GM10266 (cell line): ENCODE results near the gene ZP1.
"Not testable (repeated sequence)": the region's sequence is repeated elsewhere in the genome, so short reads cannot be mapped to it uniquely, and the experiment has no call there.

Source experiments
- DNase-seq: peaks from one replicate; pipeline ENCODE4 v3.0.0; 2012; ENCODE audit errors: extremely low spot score
- CTCF ChIP-seq: IDR thresholded peaks from 2 replicates; pipeline ENCODE4 v1.5.1; 2012; ENCODE audit warnings: mild to moderate bottlenecking, low read depth; ENCODE audit not compliant: control insufficient read depth, insufficient read depth; ENCODE audit errors: missing control alignments

ZP1 gene

GRCh38 chr11:60866911-60867870 lies at the start of gene ZP1:
Gene ZP1, plus strand, starts transcription at chr11:60867542. Its CDS starts 20 bp downstream, at chr11:60867562.
- no peak for DNase-seq
- no peak for TF ChIP-seq CTCF

- TF ChIP-seq CTCF, result no peak
- DNase-seq, result no peak
Observed at GRCh38 chr11:60818057-60818456, 49.3 kb upstream of the ZP1 start.

GRCh38 chr11:60821827-60822599 lies 45.3 kb upstream of the ZP1 start:
- DNase-seq, result peak; percentile 45
- no peak for TF ChIP-seq CTCF

- DNase-seq, result not testable (repeated sequence)
Observed at GRCh38 chr11:60823745-60824306, 43.5 kb upstream of the ZP1 start.

GRCh38 chr11:60825118-60825517 lies 42.2 kb upstream of the ZP1 start:
- TF ChIP-seq CTCF, result no peak
- DNase-seq, result no peak

GRCh38 chr11:60825790-60826189 lies 41.6 kb upstream of the ZP1 start:
- DNase-seq, result no peak
- no peak for TF ChIP-seq CTCF

GRCh38 chr11:60830478-60831142 lies 36.7 kb upstream of the ZP1 start:
- no peak for DNase-seq
- no peak for TF ChIP-seq CTCF
